Mammary epithelial cell (primary cell): ENCODE data around the gene BTBD9.

Experiments
- EZH2 ChIP-seq: IDR thresholded peaks from 2 replicates; pipeline ENCODE4 v1.6.1; 2012; ENCODE audit warnings: low read length, inconsistent platforms, borderline replicate concordance
- TF ChIP-seq, protein P1 (sequence below), 2 donors: IDR thresholded peaks in 1 of 2; conservative IDR thresholded peaks in 1 of 2; 2 replicates each; pipeline ENCODE4 v1.5.1; 2011 to 2012; ENCODE audit warnings: inconsistent platforms in 2 of 2, low read length in 2 of 2, mild to moderate bottlenecking in 2 of 2, control low read depth in 1 of 2, low read depth in 1 of 2; ENCODE audit not compliant: insufficient read depth in 1 of 2; ENCODE audit errors: extremely low read depth in 1 of 2

GRCh38 chr6:38322138-38322537 lies 317.6 kb downstream of the BTBD9 start:
- TF ChIP-seq, protein P1, sequence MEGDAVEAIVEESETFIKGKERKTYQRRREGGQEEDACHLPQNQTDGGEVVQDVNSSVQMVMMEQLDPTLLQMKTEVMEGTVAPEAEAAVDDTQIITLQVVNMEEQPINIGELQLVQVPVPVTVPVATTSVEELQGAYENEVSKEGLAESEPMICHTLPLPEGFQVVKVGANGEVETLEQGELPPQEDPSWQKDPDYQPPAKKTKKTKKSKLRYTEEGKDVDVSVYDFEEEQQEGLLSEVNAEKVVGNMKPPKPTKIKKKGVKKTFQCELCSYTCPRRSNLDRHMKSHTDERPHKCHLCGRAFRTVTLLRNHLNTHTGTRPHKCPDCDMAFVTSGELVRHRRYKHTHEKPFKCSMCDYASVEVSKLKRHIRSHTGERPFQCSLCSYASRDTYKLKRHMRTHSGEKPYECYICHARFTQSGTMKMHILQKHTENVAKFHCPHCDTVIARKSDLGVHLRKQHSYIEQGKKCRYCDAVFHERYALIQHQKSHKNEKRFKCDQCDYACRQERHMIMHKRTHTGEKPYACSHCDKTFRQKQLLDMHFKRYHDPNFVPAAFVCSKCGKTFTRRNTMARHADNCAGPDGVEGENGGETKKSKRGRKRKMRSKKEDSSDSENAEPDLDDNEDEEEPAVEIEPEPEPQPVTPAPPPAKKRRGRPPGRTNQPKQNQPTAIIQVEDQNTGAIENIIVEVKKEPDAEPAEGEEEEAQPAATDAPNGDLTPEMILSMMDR (conservative IDR thresholded peaks at IDR 0.05 in 1 of 2, IDR thresholded peaks at IDR 0.05 in 1 of 2; ENCODE audit: extremely low read depth in 1 of 2, insufficient read depth in 1 of 2, low read depth in 1 of 2, low read length in 2 of 2), result no peak
- TF ChIP-seq EZH2, result no peak
